CD4-positive, alpha-beta T cell treated with Interferon alpha-2 for 1 hour (primary cell): ENCODE measurements around the gene EIF4G1.

Source experiments
- DNase-seq, 2 donors: peaks; one replicate each; pipeline ENCODE4 v3.0.0-alpha.2; 2020 to 2022

Gene EIF4G1

GRCh38 chr3:184368586-184369183, 54.3 kb downstream of the EIF4G1 start:
- no peak for DNase-seq

- peak; percentile 65 to 66 for DNase-seq
Observed at GRCh38 chr3:184371570-184372018, 57.2 kb downstream of the EIF4G1 start.

- no peak for DNase-seq
Observed at GRCh38 chr3:184372296-184372821, 58.0 kb downstream of the EIF4G1 start.

- DNase-seq: no peak
Observed at GRCh38 chr3:184372911-184373310, 58.5 kb downstream of the EIF4G1 start.

GRCh38 chr3:184373422-184373821, 59.0 kb downstream of the EIF4G1 start:
- DNase-seq: no peak

- no peak for DNase-seq
Observed at GRCh38 chr3:184375747-184376461, 61.5 kb downstream of the EIF4G1 start.

GRCh38 chr3:184377374-184377773, 63.0 kb downstream of the EIF4G1 start:
- no peak for DNase-seq

- no peak for DNase-seq
Observed at GRCh38 chr3:184377882-184378445, 63.6 kb downstream of the EIF4G1 start, which contains the start of gene THPO. THPO (minus strand) TSS chr3:184378207; CDS start chr3:184376259, 1,948 bp downstream.

GRCh38 chr3:184378651-184379357, 64.4 kb downstream of the EIF4G1 start:
- no peak for DNase-seq

- no peak for DNase-seq
Observed at GRCh38 chr3:184379358-184380184, 65.2 kb downstream of the EIF4G1 start, which contains the start of gene CHRD. CHRD (plus strand) TSS chr3:184380054; CDS start chr3:184380319, 265 bp downstream.

- peak in 1 of 2 donors; percentile 25 for DNase-seq
Observed at GRCh38 chr3:184380185-184380626, 65.8 kb downstream of the EIF4G1 start.

- peak in 1 of 2 donors; percentile 17 for DNase-seq
Observed at GRCh38 chr3:184380627-184381260, 66.3 kb downstream of the EIF4G1 start.

GRCh38 chr3:184381261-184382224, 67.1 kb downstream of the EIF4G1 start:
- no peak for DNase-seq

- no peak for DNase-seq
Observed at GRCh38 chr3:184382326-184383032, 68.1 kb downstream of the EIF4G1 start.

- DNase-seq: no peak
Observed at GRCh38 chr3:184383033-184383740, 68.8 kb downstream of the EIF4G1 start.

- no peak for DNase-seq
Observed at GRCh38 chr3:184384342-184384741, 69.9 kb downstream of the EIF4G1 start.
